Fibroblast of peridontal ligament (primary cell): ENCODE results near the gene BRWD1.

Source experiments
- DNase-seq: peaks from one replicate; pipeline ENCODE4 v3.0.0-alpha.2; 2010; ENCODE audit errors: extremely low read depth

The BRWD1 gene

DNA sequence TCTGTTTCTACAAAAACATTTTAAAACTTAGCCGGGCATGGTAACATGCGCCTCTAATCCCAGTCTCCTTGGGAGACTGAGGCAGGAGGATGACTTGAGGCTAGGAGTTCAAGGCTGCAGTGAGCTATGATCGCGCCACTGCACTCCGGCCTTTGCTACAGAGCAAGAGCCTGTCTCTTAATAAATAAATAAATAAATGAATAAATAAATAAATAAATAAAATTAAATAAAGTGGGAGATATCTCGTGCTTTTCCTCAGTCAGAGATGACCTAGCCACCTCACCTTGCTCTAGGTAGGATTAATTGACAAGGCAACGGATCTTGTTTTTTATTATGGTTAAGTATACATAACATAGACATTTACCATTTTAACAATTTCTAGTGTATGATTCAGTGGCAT, 14.3 kb upstream of the BRWD1 start:
- no peak for DNase-seq

DNA sequence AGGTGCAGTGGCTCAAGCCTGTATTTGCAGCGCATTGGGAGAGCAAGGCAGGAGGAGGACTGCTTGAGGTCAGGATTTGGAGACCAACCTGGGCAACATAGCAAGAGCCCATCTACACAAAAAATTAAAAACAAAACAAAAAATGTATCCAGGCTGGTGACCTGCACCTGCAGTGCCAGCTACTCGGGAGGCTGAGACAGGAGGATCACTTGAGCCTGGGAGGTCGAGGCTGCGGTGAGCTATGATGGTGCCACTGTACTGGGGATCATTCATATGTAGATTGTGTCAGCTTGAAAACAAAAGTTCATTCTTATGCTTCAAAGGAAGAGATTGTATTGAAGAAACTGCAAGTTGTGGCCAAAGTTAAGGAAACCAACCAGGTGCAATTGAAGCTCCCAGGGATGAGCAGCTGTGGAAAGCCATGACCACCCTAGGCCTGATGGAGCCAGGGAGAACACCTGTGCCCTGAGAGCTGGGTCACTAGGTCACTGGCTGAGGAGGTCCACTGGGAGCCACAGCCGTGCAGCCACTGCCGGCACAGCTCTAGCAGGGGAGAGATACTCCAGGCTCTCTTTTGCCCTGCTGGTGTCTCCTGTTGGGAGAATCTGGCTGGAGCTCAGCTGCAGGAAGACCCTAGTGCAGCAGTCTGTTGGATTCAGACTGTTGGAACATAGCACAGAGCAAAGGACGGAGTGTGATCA, 13.3 kb upstream of the BRWD1 start:
- DNase-seq = no peak

DNA sequence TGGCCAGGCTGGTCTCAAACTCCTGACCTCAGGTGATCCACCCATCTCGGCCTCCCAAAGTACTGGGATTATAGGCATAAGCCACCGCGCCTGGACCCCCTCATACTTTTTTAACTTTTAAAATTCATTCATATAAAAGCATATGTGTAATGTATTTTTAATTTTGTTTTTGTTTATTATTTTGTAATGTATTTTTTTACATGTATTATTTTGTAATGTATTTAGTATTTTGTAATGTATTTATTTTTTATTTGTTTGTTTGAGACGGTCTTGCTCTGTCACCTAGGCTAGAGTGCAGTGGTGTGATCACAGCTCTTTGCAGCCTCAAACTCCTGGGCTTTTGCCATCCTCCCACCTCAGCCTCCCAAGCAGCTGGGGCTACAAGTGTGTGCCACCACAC, 12.0 kb upstream of the BRWD1 start:
- DNase-seq = no peak

GRCh38 chr21:39321424-39321823, 8.0 kb upstream of the BRWD1 start:
- DNase-seq = no peak

- DNase-seq = peak; percentile 16
Measured at GRCh38 chr21:39319814-39320332, 6.4 kb upstream of the BRWD1 start.

GRCh38 chr21:39319251-39319756, 5.9 kb upstream of the BRWD1 start:
- peak; percentile 46 for DNase-seq

- DNase-seq = no peak
Measured at GRCh38 chr21:39318091-39318959, 4.9 kb upstream of the BRWD1 start.

- no peak for DNase-seq
Measured at GRCh38 chr21:39317134-39318090, 4.0 kb upstream of the BRWD1 start.

DNA sequence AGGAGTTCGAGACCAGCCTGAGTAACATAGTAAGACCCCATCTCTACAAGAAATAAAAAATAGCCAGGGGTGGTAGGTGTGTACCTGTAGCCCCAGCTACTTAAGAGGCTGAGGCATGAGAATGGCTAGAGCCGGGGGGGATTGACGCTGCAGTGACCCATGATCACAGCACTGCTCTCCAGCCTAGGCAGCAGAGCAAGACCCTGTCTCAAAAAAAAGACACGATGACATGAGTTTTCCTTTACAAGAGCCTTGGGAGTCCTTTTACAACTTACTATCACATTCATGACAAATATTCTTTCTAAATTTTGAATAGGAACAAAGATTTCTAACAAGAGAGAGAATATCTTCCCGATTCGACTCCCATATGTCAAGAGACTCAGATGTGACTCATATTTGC, 3.3 kb upstream of the BRWD1 start:
- no peak for DNase-seq

GRCh38 chr21:39315603-39316445, 2.4 kb upstream of the BRWD1 start:
- no peak for DNase-seq

DNA sequence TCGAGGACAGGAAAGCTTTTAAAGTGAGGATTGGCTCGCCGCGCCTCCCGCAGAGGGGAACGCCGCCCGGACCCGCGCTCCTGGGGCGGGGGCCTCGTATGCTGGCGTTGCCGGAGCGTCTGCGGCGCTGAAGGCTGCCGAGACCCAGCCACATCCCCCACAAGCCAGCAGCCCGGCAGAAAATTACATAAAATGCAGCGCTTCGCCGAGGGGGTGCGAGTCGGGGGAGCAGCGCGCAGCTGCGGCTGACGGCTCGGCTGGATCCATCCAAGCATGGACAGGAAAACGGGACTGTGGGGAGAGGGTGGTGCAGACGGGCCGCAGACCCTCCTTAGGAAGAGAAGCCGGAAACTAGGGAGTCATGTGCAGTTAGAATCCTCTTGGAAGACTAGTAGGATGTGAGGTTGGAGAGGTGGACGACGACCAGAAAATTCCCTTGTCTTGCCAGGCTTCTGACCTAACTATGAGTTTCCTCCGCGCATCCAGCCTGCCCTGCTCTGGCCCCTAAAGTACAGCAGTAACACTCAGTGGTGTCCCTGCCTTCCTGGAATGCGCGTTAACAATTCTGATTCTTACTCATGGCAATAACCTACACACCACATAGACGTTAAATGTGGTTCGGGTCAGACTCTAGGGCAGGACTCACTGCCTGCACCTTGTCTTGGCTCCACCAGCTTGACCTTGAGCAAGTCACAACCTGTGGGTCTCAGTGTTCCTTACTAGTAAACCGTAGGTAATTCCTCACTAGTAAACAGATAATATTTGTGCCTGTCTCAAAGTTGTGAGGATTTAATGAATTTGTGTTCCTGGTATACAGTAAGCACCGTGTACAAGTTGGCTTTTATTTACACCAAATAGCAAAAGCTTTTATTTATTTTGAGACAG, 953 bp upstream of the BRWD1 start:
- DNase-seq = peak; percentile 69

DNA sequence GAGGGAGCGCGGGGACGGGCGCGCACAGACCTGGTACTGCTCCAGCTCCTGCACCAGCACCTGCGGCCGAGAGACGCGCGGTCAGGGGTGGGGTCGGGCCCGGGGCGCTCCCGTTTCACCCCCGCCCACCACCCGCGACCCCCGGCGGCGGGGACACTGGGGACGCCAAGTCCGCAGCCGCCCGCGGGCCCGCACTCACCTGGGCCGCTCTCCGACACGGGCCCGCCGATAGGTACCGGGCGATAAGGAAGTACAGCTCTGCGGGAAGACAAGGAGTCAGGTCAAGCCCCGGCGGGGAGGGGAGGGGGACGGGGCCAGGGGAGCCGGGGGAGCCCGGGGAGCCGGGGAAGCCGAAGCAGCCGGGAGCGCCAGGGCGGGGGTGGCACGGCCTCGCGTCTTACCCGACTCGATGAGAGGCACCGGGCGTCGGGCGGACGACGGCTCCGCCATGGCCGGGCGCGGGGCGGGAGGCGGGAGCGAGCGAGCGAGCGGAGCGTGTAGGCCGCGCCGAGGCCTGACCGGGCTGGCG, 326 bp downstream of the BRWD1 start:
- DNase-seq = no peak

DNA sequence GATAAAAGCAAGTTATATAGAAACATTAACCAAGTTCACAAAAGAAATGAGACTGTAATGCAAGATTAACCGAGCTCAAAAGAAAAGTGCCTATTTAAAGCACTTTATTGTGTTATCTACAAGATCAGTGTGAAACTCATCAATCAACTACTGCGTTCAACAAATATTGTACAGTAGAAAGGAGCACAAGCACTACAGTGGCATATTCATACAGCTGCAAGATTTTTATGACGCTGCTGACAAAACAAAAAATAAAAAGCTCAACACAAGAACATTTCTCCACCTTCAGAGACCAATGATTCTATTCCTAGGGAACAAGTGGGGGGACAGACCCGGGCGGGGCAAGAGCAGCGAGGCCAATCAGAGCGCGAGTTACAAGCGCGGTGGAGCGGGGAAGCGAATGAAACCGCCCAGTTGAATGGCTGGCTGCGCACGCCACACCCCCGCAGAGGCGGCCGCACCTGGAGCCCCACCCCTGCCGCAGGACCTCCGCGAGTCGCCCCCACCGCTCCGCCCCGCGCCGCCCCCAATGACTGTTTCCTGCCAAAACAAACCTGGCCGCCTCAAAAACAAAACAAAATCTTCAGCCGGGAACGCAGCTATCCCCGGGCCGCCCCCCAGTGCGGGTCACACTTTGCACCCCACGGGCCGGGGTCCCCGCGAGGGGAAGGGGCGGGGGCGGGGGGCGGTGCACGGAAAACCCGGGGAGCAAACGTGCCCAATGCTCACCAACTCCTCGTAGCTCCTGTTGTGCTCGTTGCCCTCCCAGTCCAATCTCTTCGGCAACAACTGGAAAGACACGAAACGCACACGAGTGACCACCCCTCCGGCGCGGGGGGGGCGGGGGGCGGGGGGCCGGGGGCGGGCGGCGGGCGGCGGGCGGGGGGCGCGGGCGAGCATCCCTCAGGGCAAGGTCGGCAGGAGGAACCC, 1.1 kb downstream of the BRWD1 start:
- DNase-seq = peak; percentile 85

GRCh38 chr21:39311164-39311563, 2.3 kb downstream of the BRWD1 start:
- no peak for DNase-seq

DNA sequence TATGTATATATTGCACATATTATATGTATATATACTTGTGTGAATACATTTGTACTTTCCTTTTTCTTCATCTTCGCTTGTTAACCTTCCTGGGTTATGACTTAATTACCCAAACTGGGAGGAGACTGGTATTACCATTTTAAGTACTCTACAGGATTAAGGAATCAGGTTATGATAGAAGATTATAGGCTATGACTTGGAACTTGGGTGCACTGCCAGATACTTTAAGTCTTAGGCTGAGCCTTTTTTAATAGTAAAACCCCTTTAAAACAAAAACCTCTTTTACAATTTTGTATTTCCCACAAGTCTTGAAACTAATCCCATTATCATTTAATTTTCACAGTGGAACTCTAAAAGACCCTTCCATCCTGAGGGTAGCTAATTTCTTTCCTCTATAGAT, 6.0 kb downstream of the BRWD1 start:
- DNase-seq = no peak

DNA sequence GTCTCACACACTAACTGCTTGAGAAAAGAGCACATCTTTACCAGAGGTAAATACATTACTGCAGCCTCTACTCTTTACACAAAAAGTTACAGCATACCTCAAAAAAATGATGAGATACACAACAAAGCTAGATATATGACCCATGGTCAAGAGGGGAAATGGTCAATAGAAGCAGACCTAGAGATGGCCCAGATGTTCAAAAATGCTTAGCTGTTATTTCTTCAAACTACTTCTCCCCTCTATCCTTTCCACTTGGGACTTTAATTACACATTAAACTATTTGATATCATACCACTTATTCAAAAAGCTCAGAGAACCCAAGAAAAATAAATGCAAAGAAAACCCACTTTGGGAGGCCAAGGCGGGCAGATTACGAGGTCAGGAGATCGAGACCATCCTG, 12.8 kb downstream of the BRWD1 start:
- DNase-seq = no peak

GRCh38 chr21:39296891-39297290, 16.5 kb downstream of the BRWD1 start:
- no peak for DNase-seq

GRCh38 chr21:39288987-39289386, 24.4 kb downstream of the BRWD1 start:
- no peak for DNase-seq
